Stimulated activated CD8-positive, alpha-beta memory T cell treated with anti-CD3 and anti-CD28 coated beads, Interleukin-15, amount 100 ng/mL, for 1 hour (primary cell): ENCODE results near the gene CEMP1.
"Not testable (repeated sequence)": the region's sequence is repeated elsewhere in the genome, so short reads cannot be mapped to it uniquely, and the experiment has no call there.

ENCODE experiments used
- DNase-seq: peaks from one replicate; pipeline ENCODE4 v3.0.0-alpha.2; 2020; ENCODE audit warnings: low read depth

The CEMP1 gene, protein sequence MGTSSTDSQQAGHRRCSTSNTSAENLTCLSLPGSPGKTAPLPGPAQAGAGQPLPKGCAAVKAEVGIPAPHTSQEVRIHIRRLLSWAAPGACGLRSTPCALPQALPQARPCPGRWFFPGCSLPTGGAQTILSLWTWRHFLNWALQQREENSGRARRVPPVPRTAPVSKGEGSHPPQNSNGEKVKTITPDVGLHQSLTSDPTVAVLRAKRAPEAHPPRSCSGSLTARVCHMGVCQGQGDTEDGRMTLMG

DNA sequence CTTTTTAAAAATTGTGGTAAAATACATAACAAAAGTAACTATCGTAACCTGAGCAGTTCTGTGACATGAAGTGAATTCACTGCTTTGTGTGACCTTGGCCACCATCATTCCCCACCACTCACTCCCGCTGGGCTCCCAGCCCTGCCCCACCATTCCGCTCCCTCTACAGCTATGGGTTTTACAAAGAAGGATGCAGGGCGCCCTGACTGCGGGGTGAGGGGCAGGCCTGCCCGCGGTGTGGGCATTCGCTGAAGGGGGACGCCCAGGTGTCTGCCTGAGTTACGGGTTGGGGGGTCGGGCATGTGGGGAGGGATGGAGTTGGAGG lies at the start of gene CEMP1:
Gene CEMP1, minus strand, starts transcription at position 38 of the 325 bp plus-strand sequence. CDS start 335 bp downstream, outside the sequence.
- no peak for DNase-seq

DNA sequence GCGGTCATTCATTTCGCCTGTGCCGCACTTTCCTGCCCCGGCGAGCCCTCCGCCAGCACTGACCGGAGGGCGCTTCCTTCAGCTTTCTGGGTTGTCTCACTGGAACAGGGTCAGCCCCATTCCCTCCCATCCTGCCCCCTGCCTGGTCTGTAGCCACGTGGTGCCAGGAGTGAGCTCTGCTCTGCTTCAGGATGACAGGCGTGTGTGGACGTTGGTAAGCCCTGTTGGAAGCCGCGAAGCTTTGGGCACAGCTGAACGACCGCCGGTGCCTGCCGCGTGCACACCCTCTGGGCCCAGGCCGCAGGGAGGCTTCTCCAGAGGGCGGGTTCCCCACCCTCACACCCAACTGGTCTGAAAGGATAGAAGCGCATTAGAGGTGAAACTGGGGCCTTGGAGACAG lies 49.6 kb upstream of the CEMP1 start:
- DNase-seq: not testable (repeated sequence)

DNA sequence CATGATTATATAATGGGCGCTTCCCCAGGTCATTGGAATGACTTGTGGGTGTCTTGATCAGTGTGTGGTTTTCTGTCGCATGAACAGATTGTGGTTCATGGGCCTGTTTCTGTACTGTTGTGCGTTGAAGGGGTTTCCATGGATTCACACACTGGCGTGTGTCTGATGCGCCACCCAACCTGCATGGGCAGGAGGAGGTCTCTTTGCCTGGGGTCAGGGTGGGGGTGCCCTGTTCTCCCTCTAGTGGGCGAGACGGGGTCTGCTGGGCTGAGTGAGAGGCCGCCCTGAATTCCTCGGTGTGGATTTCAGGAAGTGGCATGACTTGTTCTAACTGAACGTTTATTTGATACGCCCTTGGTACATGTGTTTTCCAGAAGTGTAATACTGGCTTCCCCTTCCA lies 48.9 kb upstream of the CEMP1 start:
- not testable (repeated sequence) for DNase-seq

DNA sequence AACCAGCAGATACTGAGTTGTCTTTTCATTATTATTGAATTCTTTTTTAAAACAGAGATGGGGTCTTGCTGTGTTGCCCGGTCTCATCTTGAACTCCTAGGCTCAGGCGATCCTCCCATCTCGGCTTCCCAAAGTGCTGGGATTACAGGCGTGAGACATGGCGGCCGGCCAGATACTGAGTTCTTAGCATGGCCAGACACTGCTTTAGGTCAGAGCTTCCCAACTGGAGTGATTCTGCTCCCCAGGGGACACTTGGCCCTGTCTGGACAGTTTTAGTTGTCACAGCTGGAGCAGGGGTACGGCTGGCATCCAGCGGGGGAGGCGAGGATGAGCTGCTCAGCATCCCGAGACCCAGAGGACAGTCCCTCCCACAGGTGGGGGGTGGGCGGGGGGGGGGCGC lies 47.7 kb upstream of the CEMP1 start:
- not testable (repeated sequence) for DNase-seq

DNA sequence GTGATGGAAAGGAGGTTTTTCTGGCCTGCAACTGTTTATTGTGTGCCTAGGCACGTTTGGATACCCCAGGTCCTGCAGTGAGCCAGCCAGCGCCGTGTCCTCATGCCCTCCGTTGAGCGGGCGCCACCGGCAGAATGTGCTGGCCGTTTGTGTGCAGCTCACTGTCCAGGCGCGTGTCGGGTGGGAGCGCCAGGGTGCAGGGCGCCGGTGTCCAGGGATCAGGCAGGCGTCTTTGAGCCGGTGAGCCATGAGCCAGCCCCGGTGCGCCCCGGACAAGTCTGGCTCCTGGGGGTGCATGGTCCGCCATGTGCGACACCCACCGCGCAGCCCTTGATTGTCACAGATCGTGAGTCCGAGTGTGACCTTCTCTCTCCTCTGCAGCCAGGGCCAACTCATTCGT lies 45.8 kb upstream of the CEMP1 start:
- DNase-seq: not testable (repeated sequence)

DNA sequence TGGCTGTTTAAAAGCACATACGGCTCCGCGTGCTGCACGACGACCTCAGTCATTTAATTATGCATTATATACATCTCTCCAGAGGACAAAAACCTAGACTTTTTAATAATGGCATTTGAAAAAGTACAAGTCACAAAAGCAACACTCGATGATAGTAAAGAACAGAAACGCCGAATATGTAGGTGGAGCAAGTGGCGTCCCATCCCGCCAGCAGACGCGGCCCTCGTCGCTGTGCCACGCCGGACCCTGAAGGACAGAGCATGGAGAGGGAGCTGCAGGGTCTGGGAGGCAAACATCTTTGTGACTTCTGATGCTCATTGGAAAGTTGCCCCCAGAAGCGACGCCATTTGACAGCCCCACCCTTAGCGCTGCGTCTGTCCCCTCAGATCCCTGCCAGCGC lies 44.6 kb upstream of the CEMP1 start:
- not testable (repeated sequence) for DNase-seq

DNA sequence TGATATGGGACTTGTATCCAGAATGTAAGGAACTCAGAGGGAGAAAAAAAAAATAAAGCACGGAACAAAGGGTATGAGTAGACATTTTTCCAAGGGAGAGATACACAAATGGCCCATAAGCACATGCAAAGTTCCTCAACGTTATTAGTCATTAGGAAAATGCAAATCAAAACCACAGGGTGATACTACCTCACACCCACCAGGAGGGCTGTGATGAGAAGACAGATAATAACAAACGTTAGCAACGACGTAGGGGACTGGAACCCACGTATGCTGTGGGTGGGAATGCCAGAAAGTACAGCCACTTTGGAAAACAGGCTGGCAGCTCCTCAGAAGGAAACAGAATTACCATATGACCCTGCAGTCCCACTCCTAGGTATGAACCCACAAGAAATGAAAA lies 41.5 kb upstream of the CEMP1 start:
- not testable (repeated sequence) for DNase-seq

DNA sequence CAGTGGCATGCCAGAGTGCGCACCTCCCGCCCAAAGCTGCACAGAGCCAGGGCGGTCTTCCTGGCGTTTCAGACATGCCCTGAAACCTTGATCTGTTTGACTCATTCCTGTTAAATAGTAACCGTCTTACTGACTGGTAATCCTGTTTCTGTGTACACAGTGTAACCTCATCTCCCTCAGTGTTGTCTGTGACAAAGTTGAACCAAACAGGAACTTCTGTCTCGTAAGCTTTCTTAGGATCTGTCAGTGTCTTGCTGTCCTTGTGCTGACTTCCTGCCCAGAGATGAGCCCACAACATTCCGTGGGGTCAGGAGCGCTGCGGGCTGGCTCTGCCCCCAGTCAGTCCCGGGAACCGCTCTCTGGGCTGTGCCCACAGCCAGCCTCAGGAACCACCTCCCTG lies 37.4 kb upstream of the CEMP1 start:
- DNase-seq: not testable (repeated sequence)

DNA sequence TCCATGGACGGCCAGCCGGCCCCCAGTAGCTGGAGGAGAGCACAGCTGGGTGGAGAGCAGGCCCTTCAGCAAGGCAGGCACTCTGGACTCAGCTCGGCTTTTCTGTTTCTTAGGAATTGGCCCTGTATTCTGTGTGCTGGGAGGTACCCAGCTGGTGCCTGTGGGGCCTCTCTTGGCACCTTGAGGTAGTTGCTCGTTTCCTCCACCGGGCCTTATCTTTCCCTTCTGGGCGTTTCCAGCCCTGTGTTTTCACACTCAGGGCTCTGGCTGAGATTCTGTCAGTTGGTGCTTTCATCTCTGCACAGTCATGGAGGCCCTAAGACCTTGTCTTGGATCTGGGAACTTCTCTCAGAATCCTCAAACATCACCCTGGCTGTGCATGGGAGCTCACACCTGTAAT lies 36.3 kb upstream of the CEMP1 start:
- not testable (repeated sequence) for DNase-seq

DNA sequence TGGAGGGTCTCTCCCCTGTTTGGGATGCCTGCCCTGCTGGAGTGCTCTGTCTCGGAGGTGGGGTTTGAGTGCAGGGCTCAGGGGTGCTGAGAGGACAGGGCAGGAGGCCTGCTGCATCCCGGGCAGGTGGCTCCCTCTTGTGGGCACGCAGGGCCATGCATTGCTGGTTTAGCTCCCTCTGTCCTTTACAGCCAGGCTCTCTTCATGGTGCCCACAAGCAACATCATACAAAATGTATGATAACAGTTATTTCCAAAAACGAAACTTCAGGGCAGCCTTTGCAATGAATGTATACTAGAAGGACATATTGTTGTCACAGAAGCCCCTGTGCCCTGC lies 29.6 kb upstream of the CEMP1 start:
- peak; percentile 43 for DNase-seq

DNA sequence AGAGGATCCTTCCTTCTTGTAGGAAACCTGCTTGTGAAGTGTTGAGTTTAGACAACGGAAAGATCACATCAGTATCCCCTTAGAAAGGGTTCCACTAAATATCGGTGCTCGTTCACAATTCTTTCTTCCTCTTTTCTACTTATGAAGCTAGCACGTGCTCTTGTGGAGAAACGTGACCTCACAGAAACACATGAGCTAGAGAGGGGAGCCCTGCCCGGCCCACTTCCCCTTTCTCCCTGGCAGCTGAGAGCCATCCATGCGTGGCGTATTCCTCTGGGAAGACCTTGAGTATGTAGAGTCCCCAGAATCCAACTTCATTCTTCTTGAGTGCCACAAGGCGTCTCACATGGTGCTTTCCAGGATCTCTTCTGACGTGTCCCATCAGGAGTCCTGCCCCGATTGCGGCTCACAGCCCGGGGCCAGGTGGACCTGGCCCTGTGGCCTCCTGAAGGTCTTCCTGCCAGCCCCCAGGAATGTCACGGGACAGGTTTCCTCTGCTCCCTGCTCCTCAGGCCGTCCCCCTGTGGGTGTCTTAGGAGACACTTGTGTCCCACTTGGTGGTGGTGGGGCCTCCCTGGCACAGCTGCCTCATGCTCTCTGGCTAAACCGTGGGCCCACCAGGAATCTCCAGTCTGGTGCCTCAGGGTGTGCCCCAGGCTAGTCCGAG lies 29.1 kb upstream of the CEMP1 start:
- DNase-seq: not testable (repeated sequence)

DNA sequence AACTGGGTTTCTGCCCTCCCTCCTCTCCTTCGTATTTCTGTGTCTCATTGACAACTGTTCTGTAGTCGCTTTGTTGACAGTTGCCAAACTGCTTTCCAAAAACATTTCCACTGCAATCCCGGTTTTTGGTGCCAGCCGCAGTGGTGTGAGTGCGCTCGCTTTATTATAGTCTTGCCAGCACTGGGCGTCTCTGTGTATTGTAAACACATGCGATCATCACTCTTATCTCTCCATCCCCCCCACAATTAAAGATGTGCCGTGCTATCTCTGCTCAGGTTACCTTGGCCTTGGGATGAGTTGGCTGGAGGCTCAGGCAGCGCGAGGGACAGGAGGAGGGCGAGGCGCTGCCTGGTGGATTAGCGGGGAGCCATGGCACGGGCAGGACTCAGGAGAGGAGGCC lies 25.9 kb upstream of the CEMP1 start:
- DNase-seq: not testable (repeated sequence)

DNA sequence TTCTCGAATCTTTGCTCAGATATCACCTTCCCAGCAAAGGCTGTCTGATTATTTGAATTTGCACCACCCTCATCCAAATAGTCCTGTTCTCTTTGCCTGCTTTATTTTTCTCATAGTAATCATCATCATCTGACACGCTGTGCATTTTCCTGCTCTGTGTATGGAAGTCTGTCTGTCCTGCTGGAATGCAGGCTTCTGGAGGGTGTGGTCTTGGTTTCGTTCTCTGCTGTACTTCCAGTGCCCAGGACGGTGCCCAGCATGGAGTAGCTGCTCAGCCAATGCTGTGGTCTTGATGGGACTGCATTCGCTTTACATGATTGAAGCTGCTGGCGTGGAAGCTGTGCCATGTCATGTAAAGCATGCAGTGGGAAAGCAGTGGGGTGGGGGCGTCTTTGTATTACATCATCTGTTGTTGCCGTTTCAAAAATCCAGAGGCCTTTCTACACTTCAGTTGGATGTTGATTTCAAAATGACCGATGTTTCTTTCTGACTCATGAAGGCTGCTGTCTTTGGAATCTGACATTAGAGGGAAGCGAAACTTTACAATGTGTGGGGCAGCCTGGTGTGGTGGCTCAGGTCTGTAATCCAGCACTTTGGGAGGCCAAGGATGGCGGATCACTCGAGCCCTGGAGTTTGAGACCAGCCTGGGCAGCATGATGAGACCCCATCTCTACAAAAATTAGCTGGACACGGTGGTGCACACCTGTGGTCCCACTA lies 23.7 kb upstream of the CEMP1 start:
- not testable (repeated sequence) for DNase-seq

DNA sequence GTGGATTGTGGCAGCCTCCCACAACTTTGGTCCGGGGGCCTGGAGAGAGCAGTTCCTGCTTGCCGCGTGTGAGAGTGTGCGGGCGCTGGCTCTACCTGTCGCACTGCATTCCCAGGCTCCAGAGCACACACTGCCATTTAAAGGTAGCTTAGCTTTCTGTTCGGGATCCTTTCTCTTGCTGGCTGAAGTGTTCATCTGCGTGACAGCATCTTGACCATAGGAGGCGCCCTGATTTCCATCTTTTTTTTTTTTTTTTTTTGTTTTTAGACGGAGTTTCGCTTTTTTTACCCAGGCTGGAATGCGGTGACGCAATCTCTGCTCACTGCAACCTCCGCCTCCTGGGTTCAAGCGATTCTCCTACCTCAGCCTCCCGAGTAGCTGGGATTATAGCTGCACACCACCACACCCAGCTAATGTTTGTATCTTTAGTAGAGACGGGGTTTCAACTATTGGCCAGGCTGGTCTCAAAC lies 20.2 kb upstream of the CEMP1 start:
- DNase-seq: not testable (repeated sequence)

DNA sequence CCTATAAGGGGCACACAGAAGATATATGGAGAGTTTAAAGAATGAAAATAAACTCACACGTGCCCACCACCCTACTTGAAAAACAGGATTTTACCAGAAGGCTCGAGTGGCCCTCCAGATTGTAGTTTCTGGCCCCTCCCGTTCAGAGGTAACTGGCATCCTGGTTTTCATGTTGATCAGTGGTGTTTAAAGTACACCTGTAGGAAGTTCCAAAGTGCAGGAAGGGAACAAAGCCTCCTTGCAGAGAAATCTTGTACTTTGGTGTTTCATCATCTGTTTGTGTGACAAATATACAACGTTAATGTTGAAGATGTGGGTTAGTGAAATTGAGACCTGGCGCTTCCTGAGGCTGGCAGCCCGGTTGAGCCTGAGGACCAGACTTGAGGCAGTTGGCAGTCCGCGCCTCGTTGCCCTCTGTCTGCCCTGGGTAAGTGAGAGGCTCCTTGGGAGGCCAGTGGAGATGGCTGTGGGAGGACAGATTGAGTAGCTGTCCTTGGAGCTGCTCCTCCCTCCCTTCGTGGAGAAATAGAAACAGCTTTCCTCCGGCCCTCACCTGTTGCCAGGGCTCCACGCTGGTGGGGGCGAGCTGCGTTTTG lies 19.2 kb upstream of the CEMP1 start:
- DNase-seq: not testable (repeated sequence)

DNA sequence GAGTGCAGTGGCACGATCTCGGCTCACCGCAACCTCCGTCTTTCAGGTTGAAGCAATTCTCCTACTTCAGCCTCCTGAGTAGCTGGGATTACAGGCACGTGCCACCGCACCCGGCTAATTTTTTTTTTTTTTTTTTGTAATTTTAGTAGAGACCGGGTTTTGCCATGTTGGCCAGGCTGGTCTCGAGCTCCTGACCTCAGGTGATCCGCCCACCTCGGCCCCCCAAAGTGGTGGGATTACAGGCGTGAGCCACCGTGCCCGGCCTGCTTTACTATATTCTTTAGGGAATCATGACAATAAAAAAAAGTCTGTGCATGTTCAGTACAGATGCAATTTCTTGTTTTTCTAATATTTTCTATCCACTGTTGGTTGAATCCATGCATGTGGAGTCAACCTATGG lies 12.6 kb upstream of the CEMP1 start:
- DNase-seq: not testable (repeated sequence)

DNA sequence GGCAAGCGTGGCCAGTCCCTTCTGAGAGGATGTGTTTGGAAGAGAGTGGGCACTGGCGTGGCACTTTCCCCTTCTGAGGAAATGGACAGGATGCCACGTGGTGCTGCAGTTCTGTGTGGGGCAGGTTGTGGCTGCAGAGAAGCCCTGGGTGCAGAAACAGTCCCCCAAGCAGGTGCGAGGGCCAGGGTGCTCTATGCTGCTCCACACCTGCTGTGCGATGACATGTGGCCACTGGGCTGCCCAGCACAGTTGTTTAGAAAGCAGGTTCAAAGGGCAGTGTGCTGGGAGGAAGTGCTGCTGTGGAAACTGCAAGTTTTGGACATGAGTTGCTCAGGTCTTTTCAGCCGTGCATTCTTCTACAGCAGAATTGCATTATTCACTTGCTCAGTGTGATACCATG lies 10.2 kb upstream of the CEMP1 start:
- DNase-seq: not testable (repeated sequence)

DNA sequence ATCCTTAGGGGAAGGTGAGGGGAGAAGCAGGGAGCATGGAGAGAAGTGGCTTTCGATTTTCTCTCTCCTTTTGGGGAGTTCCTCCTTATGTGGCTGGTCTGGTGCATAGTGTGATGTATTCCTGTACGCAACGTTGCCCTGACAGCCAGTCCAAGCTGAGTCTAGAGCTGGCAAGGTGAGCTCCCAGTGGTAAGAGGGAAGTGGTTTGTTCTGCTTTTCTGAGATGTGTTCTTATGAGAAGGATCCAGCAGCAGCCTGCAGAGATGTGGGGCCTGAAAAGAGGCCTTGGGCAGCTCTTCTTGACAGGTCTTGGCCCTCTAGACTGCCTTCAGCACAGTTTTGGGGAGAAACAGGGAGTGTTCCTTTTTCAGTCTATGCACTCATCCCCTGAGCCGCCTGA lies 9.7 kb upstream of the CEMP1 start:
- not testable (repeated sequence) for DNase-seq

DNA sequence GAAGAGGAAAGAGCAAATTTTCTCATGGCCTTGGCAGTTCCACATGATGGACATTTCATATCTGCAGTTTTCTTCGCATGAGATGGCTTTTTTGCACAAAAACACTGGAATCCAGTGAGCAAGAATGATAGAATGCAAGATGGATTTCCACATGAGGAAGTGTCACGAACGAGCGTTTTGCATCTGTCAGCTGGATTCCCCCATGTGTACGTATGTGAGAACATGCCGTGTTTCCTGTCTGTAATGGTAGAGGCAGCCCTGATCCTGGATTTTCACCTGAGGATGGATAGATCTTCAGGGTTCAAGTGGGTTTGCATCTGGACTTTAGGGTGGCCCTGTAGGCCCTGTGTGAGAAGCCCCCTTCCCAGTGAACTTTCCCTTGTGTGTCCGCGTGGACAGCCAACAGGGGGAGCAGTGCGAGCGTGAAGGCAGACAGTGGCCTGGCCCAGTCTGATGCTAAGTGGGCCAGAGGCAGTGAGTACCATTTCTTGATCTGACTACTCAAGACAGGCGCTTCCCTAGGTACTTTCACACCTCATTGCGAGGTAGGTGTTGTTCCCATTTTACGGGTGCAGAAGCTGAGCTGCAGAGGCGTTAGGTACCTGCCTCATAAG lies 8.7 kb upstream of the CEMP1 start:
- not testable (repeated sequence) for DNase-seq

DNA sequence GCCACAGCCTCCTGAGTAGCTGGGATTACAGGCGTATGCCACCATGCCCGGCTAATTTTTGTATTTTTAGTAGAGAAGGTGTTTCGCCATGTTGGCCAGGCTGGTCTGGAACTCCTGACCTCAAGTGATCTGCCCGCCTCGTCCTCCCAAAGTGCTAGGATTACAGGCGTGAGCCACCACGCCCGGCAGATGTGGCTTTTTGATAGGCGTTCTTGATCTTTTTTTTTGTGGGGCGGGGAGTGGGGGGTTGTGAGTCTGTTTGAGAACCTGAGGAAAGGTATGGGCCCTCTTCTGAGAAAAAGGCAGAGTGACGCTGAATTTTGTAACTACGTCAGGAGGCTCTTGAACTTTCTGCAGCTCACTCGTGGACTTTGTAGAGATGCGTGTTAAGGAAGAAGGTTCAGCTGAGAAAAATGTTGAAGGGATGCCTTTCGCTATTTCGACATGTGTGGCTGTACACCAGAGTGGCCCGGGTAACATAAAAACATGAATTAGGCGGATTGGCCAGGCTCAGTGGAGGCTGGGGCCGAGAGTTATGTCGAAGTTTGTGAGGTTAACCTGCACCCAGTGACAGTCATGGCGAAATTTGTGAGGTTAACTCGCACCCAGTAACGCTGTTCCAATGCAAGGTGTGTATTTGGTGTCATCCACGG lies 8.1 kb upstream of the CEMP1 start:
- DNase-seq: not testable (repeated sequence)

DNA sequence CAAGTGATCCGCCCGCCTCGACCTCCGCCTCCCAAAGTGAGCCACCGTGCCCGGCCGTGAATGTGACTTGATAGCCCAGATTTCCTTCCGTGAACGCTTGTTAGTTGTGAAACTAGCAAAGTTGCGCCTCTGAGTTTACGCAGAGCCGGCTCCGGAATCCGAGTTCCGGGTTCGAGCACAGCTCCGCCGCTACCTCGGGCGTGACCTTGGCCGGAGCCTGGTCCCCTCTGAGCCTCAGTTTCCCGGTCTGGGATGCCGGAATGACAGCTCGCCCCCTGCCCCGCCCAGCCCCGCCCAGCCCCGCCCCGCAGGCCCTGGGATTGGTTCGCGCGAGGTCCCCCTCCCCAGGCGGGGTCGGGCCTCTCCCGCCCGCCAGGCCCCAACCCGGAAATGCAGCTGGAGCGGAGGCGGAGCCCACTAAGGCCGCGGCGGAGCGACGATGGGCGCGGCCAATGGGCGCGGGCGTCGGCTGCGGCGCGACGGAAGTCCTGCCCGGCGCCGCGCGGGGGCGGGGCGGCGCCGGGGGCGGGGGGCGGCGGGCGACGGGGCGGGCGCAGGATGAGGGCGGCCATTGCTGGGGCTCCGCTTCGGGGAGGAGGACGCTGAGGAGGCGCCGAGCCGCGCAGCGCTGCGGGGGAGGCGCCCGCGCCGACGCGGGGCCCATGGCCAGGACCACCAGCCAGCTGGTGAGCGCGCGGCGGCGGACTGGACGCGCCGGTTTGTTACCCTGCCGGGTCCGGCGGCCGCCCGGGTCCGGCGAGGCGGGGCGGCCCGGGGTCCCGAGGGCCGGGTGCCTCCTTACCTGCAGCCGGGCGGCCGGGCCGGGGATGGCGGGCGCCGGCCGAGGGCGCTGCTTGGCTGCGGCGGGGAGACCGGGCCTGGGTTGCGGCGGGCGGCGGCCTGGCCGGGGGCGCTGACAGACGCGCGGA lies 6.5 kb upstream of the CEMP1 start, which contains the start of gene PDPK1:
Gene PDPK1, plus strand, starts transcription at position 571 of the 929 bp plus-strand sequence. Its CDS starts 92 bp downstream, at position 663.
- peak; percentile 78 for DNase-seq
